Glutamatergic neuron (in vitro differentiated cells): ENCODE data around the gene CD79A. TPM values are rescaled to one million over a fixed set of nuclear protein-coding genes. Genes with fewer than 3 reads are reported as not detected.

ENCODE experiments used
- microRNA-seq: library from miRNA; unstranded; fragments of <30 nt; microRNA quantifications from one replicate; pipeline ENCODE4, GENCODE V29; 2020; ENCODE audit not compliant: unreplicated experiment
- total RNA-seq: library from RNA; stranded (reverse); fragmentation: NEBNext Ultra II Directional; extraction: Animal tissue kit (Norgen Biotek cat#: 25700); gene quantifications from one replicate; pipeline ENCODE4 v1.2.1, GENCODE V29; 2021; ENCODE audit not compliant: unreplicated experiment

CD79A gene
- total RNA-seq, 1 donor from 2014 or later = not detected

Small RNAs within 50 kb of the gene (microRNA-seq; reads per million reads assigned to microRNA genes)
- gene MIR6797 = 6.6 reads per million, percentile 38 among the genes with 10 or more reads in this experiment

Other genes starting within 250 kb of the CD79A start
- not detected for gene CEACAM7, start 189.0 kb upstream of the CD79A start, total RNA-seq
- not detected for gene CEACAM5, start 168.7 kb upstream of the CD79A start, total RNA-seq
- gene CEACAM6, start 121.7 kb upstream of the CD79A start, total RNA-seq = 0.20 TPM
- not detected for gene CEACAM3, start 80.7 kb upstream of the CD79A start, total RNA-seq
- not detected for gene LYPD4, start 32.6 kb upstream of the CD79A start, total RNA-seq
- gene DMRTC2, start 32.2 kb upstream of the CD79A start, total RNA-seq = not detected
- 1,637 TPM for gene RPS19, start 17.0 kb upstream of the CD79A start, total RNA-seq
- gene ARHGEF1, start 5.9 kb downstream of the CD79A start, total RNA-seq = 78.7 TPM
- 1.6 TPM for gene ERFL, start 51.2 kb downstream of the CD79A start, total RNA-seq
- 139 TPM for gene RABAC1, start 82.0 kb downstream of the CD79A start, total RNA-seq
- 650 TPM for gene ATP1A3, start 117.0 kb downstream of the CD79A start, total RNA-seq
- 79.1 TPM for gene GRIK5, start 192.9 kb downstream of the CD79A start, total RNA-seq
- gene ZNF574, start 198.9 kb downstream of the CD79A start, total RNA-seq = 24.1 TPM